Islet precursor cell (in vitro differentiated cells): ENCODE results near the gene CIAPIN1.

Experiments used
- DNase-seq: peaks from one replicate; pipeline ENCODE4 v3.0.0-alpha.2; 2018

Gene CIAPIN1

DNA sequence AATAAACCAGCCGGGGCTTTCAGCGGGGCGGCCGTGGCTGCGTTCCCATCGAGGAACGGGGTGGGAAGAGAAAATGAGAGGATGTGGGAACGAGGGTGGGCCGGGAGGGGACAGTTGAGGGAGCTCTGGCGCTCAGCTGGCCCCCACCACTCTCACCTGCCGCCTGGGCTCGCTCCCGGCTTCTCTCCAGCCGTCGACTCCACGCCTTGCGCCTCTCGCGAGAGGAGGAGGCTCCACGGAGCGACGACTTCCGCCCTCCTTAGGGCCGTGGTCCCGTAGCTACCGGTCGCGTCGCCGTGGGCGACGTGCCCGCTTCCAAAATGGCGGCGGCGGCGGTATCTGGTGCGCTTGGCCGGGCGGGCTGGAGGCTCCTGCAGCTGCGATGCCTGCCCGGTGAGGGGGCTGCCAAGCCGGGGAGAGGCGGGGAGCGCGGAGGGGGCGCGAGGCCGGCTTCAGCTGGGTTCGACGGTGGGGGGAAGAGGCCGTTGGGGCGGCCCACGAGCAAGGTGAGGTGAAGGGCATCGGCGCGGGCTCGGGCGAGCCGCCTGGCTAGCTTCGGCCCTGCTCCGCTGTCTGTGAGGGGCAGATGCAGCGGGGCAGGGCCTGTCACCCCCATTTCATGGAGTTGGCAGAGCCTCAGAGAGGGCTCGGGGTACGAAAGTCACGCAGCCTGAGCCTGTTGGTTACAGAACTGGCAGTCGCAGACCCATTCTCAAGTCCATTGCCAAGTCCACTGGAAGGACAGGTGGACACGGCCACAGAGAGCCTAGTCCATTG lies at the start of gene CIAPIN1, which contains the start of gene COQ9:
TSS of gene CIAPIN1 (minus strand) at position 200 of the 777 bp plus-strand sequence. CDS start 6,457 bp downstream, outside the sequence.
TSS of gene COQ9 (plus strand) at position 294 of the 777 bp plus-strand sequence. CDS start at position 321, 27 bp downstream.
- DNase-seq, result peak; percentile 97

DNA sequence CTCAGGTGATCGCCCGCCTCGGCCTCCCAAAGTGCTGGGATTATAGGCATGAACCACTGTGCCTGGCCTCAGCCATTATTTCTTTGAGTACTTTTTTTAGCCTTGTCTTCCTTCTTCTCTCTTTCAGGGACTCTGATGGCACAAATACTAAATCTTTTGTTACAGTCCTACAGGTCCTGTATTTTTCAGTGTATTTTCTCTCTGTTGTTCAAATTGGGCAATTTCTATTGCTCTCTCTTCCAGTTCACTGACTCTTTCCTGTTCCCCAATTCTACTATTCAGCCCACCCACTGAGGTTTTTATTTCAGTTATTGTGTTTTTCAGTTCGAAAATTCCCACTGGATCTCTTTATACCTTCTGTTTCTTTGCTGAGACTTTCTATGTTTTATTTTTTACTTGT lies 46.6 kb upstream of the CIAPIN1 start:
- DNase-seq, result no peak

DNA sequence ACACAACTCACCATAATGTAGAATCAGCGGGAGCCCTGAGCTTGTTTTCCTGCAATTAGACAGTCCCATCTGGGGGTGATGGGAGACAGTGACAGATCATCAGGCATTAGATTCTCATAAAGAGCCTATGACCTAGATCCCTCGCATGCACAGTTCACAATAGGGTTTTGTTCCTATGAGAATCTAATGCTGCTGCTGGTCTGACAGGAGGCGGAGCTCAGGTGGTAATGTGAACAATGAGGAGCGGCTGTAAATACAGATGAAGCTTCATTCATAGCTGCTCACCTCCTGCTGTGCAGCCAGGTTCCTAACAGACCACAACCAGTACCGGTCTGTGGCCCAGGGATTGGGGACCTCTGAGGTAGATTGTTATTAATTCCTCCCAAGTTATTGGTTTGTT lies 42.0 kb upstream of the CIAPIN1 start:
- DNase-seq, result no peak

DNA sequence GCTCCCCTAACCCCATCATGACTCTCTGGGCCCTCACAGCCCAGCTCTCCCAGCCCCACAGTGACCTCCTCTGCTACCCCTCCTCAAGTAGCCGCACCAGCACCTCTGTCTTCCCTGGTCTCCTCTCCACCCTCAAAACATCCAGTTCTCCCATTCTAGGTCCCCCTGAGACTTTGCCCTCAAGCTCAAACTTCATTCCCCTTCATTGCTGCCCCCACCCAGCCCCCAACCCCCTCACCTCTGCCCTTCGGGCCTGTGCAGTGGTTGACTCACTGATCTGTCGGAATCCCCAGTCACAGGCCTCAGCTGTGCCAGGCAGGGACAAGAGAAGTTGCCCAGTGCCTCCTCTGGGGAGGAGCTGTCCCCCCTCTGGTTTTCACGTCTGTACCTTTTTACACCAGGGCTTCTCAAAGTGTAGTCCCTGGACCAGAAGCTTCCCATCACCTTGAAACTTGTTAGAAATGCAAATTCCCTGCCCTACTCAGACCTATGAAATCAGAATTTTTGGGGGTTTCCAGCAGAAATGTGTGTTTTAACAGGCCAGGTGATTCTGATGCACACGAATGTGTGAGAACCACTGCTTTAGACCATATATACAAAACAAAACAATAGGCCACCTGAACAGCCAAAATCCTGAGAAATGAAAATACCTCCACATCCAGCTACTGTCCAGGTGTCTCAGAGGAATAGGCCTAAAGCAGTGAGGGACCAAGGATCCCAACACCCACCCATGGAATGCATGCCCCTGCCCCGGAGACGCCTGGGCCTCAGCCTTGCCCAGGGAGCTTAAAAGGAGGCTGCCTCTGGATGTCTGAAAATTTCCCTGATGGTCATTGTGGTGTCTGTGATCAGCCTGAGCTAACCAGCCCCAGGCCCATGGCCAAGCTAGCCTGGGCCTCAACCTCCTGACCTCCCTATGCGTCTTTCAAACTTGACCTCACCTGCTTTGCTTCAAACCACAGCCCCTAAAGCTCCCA lies 40.0 kb upstream of the CIAPIN1 start:
- DNase-seq, result peak; percentile 63

DNA sequence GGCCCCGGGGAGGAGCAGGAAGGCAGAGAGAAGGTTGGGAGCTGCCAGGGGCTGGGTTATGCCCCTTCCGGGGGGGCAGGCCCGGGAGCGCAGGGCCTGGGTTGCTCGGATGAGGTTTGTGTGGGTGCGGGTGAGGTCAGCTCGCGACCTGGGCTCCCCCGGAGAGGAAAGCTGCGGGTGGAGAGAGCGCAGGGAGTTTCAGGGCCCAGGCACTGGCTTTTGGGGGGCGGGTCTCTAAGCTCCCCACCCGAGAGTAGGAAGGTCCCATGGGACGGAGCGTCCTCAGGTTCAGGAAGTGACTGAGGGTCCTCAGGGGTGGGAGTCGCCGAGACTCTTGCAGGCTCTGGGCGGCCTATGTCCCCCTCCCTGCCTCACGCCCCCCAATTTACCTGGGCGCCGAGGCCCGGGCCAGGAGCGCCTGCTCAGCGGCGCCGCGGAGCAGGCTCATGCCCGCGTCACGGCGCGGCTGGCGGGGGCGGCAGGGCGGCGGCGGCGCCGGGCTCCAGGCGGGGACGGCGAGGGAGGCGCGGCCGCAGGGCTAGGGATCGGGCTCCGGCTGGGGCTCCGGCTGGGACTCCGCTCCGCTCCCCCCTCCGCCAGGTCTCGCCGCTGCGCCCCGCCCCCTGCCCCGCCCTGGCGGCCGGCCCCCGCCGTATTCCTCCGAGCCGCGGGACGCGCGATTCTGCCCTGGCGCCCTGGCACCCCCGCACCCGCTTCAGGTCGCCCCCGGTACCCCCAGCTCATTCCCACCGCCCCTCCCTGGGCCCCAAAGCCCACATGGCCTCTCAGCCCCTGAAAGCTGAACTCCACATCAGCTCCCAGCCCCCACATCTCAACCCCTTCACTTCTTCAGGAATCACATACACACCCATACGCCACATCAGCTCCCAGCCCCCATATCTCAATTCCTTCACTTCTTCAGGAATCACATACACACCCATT lies 39.0 kb upstream of the CIAPIN1 start, which contains the start of gene DOK4:
TSS of gene DOK4 (minus strand) at position 578 of the 942 bp plus-strand sequence. CDS start 6,986 bp downstream, outside the sequence.
- peak; percentile 81 for DNase-seq

DNA sequence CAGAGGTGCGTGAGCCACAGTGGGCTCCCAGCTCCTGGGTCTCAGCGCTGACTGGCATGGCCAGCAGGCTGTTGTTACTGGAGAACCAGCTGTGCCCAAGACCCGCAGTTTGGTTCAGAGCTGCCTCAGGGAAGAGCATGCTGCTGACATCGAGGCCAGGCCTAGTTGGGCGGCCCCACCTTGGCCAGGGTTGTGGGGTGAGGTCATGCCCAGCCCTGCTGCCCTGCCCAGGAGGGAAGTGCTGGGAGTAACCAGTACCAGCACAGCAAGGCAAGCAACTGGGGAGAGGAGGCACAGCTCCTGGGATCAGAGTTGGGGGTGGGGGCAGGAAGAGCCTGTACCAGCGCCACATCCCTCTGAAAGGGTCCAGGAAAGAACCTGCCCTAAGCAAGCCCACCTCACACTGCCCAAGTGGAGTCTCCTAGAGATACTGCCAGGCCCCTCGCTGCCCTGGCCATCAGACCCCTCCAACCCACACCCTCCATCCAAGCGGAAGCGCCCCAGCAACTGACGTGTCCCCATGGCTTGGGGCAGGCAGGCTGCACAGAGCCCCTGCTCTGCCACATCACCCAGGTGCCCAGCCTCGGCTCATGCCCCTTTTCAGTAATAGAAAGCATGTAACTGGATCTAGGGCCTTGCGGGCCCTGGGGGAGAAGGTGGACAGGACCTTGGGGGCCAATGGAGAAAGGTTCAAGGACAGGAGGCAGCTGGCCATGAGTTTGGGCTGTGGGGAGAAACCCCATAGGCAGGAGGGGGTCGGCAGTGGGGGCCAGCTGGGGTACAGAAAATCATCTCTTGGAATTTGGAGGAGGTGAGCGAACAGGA lies 38.1 kb upstream of the CIAPIN1 start:
- no peak for DNase-seq

- DNase-seq, result no peak
Observed at GRCh38 chr16:57484515-57485005, 37.4 kb upstream of the CIAPIN1 start.

- no peak for DNase-seq
Observed at GRCh38 chr16:57483725-57484514, 36.7 kb upstream of the CIAPIN1 start.

DNA sequence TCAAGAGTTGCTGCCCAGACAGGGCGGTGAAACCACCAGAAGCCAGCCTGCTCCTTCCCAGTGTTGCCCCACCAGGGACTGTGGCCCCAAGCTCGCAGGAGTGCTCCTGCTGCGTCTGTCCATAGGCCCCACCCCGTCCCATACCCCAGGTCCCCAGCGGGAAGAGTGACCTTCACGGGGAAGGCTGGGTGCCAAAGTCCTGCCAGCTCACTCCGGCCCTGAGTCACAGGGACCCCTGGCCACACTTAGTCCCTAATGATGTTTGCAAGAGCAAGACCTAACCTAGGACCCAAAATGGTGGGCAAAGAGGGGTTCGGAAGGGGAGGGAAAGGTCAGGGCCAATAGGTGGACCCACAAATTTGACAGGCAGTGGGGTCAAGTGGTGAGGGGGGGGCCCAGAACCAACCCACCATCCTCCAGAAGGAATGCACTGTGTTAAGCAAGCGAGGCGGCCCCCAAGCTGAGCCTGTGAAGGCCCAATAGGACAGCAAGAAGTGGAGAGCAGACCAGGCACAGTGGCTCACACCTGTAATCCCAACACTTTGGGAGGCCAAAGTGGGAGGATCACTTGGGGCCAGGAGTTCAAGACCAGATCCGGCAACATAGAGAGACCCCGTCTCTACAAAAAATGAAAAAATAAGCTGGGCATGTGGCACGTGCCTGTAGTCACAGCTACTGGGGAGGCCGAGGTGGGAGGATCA lies 35.8 kb upstream of the CIAPIN1 start:
- no peak for DNase-seq

DNA sequence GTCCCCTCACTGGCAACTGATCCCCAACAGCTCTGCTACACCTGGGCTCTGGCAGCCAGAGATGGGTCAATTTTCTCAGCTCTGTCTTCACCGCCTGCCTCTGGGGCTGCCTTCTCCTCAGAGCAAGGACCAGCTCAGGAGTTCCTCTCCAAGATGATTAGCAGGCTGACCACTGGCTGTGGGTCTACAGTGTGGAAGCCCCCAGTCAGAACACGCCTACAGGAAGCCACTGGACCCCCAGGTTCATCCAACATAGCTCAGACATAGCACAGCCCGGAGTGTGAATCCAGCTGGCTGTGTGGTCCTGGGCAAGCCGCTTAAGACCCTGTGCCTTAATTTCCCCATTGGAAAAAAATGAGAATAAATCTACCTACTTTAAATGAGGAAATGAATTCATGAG lies 34.2 kb upstream of the CIAPIN1 start:
- no peak for DNase-seq

- DNase-seq, result no peak
Observed at GRCh38 chr16:57480754-57481230, 33.6 kb upstream of the CIAPIN1 start.

- DNase-seq, result peak; percentile 94
Observed at GRCh38 chr16:57479976-57480753, 33.0 kb upstream of the CIAPIN1 start.

- DNase-seq, result peak; percentile 80
Observed at GRCh38 chr16:57479205-57479975, 32.2 kb upstream of the CIAPIN1 start.

GRCh38 chr16:57478396-57479204 lies 31.4 kb upstream of the CIAPIN1 start:
- no peak for DNase-seq

GRCh38 chr16:57477531-57478202 lies 30.5 kb upstream of the CIAPIN1 start:
- peak; percentile 66 for DNase-seq
